Ureter (tissue), 1 donor: Measurements from ENCODE around the gene ZNF844. TPM values are rescaled to one million over a fixed set of nuclear protein-coding genes. Genes with fewer than 3 reads are reported as not detected.
"Not testable (repeated sequence)": the region's sequence is repeated elsewhere in the genome, so short reads cannot be mapped to it uniquely, and the experiment has no call there.

Experiments
- DNase-seq: peaks from one replicate; pipeline ENCODE4 v3.0.0-alpha.2; 2020; ENCODE audit warnings: low spot score
- total RNA-seq: library from RNA; stranded (reverse); gene quantifications from one replicate; pipeline ENCODE4 v1.2.4, GENCODE V29; 2023
- donor health status: DM: yes; HTN: yes; CAD: no.

The ZNF844 gene
- 20.1 TPM for total RNA-seq

GRCh38 chr19:12064590-12065538 is at the start of gene ZNF844:
TSS of gene ZNF844 (plus strand) at chr19:12064731. CDS start at chr19:12064874, 143 bp downstream.
- DNase-seq: peak; percentile 98

- DNase-seq: no peak
These were observed 49.3 kb upstream of the ZNF844 start for GRCh38 chr19:12015015-12015752.

- no peak for DNase-seq
These were observed 48.8 kb upstream of the ZNF844 start for GRCh38 chr19:12015753-12016116.

- no peak for DNase-seq
These were observed 30.3 kb upstream of the ZNF844 start for GRCh38 chr19:12034198-12034597.

DNA sequence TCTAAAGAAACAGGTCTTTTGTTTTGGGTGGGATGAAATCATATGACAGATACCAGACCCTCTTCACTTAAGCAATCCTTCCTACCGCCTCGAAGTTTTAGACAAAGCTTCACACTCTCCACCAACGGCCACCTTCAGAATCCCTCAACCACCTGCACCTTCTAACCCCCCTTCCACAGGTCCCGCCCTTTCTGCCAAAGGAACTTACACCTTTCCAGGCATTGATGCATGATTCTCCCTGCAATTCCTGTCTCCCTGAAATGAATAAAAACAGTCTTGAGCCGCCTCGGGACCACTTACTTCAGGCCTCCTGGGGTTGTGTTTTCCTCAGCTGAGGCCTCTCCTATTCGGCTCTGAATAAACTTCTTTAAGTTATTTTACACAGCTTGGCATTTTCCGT is 29.9 kb upstream of the ZNF844 start:
- no peak for DNase-seq

DNA sequence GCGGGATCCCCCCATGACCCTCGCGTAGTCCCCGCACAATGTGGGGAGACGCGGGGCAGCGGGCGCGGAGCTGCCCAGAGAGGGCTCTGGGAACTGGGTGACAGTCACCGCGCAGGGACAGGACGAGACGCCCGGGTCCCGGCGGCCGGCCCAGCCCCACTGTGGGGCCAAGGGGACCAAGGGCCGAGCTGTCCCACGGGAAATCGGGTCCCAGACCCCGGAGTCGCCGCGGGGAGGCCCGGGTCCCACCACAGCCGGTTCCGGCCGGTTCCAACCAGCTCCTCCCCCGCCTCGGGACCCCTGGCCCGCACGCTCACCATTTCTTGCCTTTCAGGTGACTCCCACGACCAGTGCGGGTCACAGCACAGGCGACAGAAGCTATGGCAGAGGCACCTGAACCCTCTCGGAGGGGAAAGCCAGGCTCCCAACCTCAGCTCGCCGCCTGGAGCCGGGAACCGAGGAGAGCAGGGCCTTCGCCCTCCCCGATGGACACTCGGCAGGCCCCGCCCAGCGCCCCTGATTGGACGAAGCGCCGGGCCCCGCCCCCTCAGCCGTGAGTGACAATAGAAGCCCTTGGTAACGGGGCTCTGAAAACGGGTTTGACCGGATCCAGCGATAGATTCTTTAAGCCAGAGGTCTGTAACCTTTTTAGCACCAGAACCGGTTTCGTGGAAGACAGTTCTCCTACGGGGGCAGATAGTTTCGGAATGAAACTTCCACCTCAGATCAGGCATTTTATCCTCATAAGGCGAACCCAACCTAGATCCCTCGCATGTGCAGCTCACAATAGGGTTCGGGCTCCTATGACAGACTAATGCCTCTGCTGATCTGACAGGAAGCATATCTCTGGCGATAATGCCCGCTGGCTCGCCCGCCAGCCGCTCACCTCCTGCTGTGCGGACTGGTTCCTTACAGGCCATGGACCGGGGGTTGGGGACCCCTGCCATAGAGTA is 29.0 kb upstream of the ZNF844 start, which contains the start of gene ZNF433:
ZNF433 (minus strand) TSS at position 460 of the 953 bp plus-strand sequence; CDS start at position 320, 140 bp downstream.
- DNase-seq: peak; percentile 97

- no peak for DNase-seq
These were observed 21.6 kb upstream of the ZNF844 start for GRCh38 chr19:12042893-12043292.

GRCh38 chr19:12043752-12044422 is 20.6 kb upstream of the ZNF844 start:
- no peak for DNase-seq

DNA sequence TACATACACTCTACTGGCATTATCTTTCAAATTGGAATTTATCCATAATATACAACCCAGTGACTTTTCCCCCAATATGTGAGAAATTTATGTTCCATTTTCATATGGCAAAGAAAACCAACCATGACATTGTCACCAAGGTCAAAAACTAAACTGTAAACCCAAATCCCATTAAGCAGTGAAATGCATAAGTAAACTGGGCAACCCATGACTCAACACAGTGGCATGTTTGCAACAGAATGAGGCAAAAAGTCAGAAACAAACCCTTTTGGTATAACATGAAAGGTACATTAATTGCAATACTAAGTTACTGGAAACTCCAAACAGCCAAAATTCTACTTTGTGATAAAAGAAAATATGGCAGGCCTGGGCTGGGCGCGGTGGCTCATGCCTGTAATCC is 16.7 kb upstream of the ZNF844 start:
- no peak for DNase-seq

GRCh38 chr19:12052091-12052496 is 12.4 kb upstream of the ZNF844 start:
- DNase-seq: no peak

DNA sequence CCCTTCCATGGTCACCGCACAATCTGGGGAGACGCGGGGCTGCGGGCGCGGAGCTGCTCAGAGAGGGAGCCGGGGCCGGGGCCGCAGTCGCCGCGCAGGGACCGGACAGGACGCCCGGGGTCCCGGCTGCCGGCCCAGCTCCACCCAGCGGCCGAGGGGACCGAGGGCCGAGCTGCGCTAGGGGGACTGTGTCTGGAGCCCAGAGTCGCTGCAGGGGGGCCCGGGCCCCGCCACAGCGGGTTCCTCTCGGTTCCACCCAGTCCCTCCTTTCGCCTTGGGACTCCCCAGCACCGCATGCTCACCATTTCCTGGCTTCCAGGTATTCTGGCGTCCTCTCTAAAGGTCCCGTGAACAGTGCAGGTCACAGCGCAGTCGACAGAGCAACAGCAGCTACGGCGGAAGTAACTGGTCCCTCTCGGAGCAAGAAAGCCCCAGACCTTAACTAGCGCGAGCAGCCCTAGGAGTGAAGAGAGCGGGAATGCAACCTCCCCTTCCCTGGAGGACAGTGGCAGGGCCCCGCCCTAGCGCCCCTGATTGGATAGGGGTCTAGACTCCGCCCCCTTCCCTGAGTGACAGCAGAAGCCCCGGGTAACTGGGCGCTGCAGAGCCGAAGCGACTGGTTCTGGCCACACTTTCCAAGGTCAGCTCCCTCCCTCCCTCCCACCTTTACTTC is 11.9 kb upstream of the ZNF844 start, which contains the start of gene ZNF878:
ZNF878 (minus strand) TSS at position 465 of the 673 bp plus-strand sequence; CDS start at position 305, 160 bp downstream.
- DNase-seq: peak; percentile 88

- no peak for DNase-seq
These were observed 8.7 kb upstream of the ZNF844 start for GRCh38 chr19:12055784-12056183.

GRCh38 chr19:12075538-12076139 is 11.1 kb downstream of the ZNF844 start:
- no peak for DNase-seq

GRCh38 chr19:12076331-12076730 is 11.8 kb downstream of the ZNF844 start:
- not testable (repeated sequence) for DNase-seq

GRCh38 chr19:12077375-12077774 is 12.8 kb downstream of the ZNF844 start:
- no peak for DNase-seq

GRCh38 chr19:12083336-12083735 is 18.8 kb downstream of the ZNF844 start:
- not testable (repeated sequence) for DNase-seq

DNA sequence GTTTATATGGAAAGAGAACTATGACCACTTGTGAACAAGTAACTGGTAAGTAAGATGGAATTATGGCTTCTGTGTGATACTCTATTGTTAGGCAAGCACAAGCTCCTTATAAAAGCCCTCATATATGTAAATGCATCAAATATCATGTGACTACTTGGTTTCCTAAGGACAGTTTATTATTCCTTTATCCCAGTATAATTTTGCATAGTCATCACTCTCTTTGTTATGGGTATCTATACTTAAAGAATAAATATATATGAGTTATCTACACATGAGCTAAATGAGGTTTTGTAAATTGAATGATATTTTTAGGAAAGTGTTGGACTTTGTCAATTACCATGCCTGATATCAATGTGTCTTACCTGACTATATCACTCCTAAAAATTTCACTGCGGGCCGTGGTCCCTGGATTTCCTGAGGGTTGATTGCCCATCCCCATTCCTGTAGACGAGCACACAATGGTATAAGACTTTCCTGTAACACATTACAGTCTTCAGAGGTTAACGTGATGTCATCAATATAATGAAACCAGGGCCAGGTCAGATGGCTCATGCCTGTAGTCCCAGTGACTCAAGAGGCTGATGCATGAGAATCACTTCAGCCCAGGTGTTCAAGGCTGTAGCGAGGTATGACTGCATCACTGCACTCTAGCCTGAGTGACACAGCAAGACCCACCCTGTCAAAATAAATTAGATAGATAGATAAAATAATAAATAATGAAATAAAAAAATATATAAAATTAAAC is 20.7 kb downstream of the ZNF844 start:
- no peak for DNase-seq

DNA sequence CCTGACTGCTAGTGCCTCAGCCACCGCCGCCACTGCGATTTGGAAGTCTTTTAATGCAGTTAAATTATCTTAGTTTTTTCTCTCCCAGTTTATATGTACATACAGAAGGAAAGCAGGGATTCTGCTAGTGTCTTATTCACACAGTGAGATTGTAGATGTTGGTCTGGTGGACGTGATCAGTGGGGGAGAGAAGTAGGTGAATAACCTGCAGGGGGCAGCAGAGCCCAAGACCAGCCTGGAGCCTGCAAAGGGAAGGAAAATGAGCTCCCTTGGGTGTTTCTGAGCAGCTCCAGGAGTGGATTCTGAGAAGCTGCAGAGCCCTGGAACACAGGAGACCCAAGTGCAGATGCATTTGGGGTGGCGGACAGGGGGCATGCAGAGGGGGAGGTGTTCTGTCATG is 26.3 kb downstream of the ZNF844 start:
- DNase-seq: peak; percentile 69
